ENCODE data around the gene GPN1. TPM values are rescaled to one million over a fixed set of nuclear protein-coding genes. Genes with fewer than 3 reads are reported as not detected.

Gene GPN1
- total RNA-seq, 2 experiments from 2014 or later, result 24.6 to 28.1 TPM

GRCh38 chr2:27655155-27655951 lies 26.5 kb downstream of the GPN1 start:
- TF ChIP-seq CTCF (IDR thresholded peaks at IDR 0.05), result no peak
- Mint-ChIP-seq H3K27ac (no peak overlapping the region), H3K4me3 (no peak overlapping the region), H3K36me3 (ENCODE audit: low read depth) (peaks cover 95% of the 10 kb centered on the region), H3K9me3 (no peaks in the 10 kb centered on the region), H3K27me3 (no peaks in the 10 kb centered on the region), H3K4me1 (ENCODE audit: low read depth) (peaks cover 11% of the 10 kb centered on the region)
- no peaks in the 10 kb centered on the region for H3K9me3 ChIP-seq (ENCODE audit: control insufficient read depth in 1 of 2, insufficient read depth in 1 of 2, low read length in 2 of 2)
- H3K27ac ChIP-seq (ENCODE audit: low read depth in 1 of 2, low read length in 2 of 2), result no peak overlapping the region
- no peaks in the 10 kb centered on the region for H3K27me3 ChIP-seq (ENCODE audit: control insufficient read depth in 1 of 2, insufficient read depth in 2 of 2, low read length in 2 of 2)
- H3K36me3 ChIP-seq (ENCODE audit: insufficient read depth, low read length), result peaks cover 82% of the 10 kb centered on the region
- ChIA-PET CTCF (no interaction called here), POLR2A (interaction anchor here (1.3 kb wide), 1 partner anchor 8 kb away, joined by 3 read pairs; the partner anchor contains the start of gene SUPT7L)
- no peak for DNase-seq
- no peaks in the 10 kb centered on the region for H3K4me1 ChIP-seq (ENCODE audit: insufficient read depth, low read length)
- no peak overlapping the region for H3K4me3 ChIP-seq (ENCODE audit: low read length)
- intact Hi-C loops (cut with DNase I, micrococcal nuclease), result no loop called here
- no peak for ATAC-seq (ENCODE audit: poor library complexity)

GRCh38 chr2:27661371-27661770 lies 32.5 kb downstream of the GPN1 start:
- H3K9me3 Mint-ChIP-seq, result no peaks in the 10 kb centered on the region
- no peak overlapping the region for H3K4me3 ChIP-seq (ENCODE audit: low read length)
- no peaks in the 10 kb centered on the region for H3K27me3 Mint-ChIP-seq
- H3K27ac ChIP-seq (ENCODE audit: low read depth in 1 of 2, low read length in 2 of 2), result no peak overlapping the region
- peaks cover 53% of the 10 kb centered on the region for H3K4me1 Mint-ChIP-seq (ENCODE audit: low read depth)
- ATAC-seq (ENCODE audit: poor library complexity) (no peak), DNase-seq (no peak)
- H3K27ac Mint-ChIP-seq, result peak overlapping the region; percentile 47
- no peaks in the 10 kb centered on the region for H3K27me3 ChIP-seq (ENCODE audit: control insufficient read depth in 1 of 2, insufficient read depth in 2 of 2, low read length in 2 of 2)
- POLR2A ChIA-PET, result no interaction called here
- peaks cover 26% of the 10 kb centered on the region for H3K4me1 ChIP-seq (ENCODE audit: insufficient read depth, low read length)
- TF ChIP-seq CTCF (IDR thresholded peaks at IDR 0.05), result no peak
- CTCF ChIA-PET, result interaction anchor here (1.1 kb wide), 1 partner anchor 42 kb away, joined by 3 read pairs; no protein-coding TSS in a partner anchor
- H3K36me3 ChIP-seq (ENCODE audit: insufficient read depth, low read length), result peaks cover 53% of the 10 kb centered on the region
- intact Hi-C loops (cut with DNase I, micrococcal nuclease), result loop anchor here in 1 of 2 experiments (5.0 to 10.0 kb wide), 5 partner anchors 79 to 1146 kb away; partner anchors contain the start of genes ATRAID, CAD, IFT172 and MRPL33
- H3K4me3 Mint-ChIP-seq, result peak overlapping the region; percentile 84
- no peaks in the 10 kb centered on the region for H3K9me3 ChIP-seq (ENCODE audit: control insufficient read depth in 1 of 2, insufficient read depth in 1 of 2, low read length in 2 of 2)
- peaks cover 76% of the 10 kb centered on the region for H3K36me3 Mint-ChIP-seq (ENCODE audit: low read depth)

- no peaks in the 10 kb centered on the region for H3K9me3 ChIP-seq (ENCODE audit: control insufficient read depth in 1 of 2, insufficient read depth in 1 of 2, low read length in 2 of 2)
- no peaks in the 10 kb centered on the region for H3K9me3 Mint-ChIP-seq
- peak; percentile 60 to 89 (median 66) for DNase-seq
- peak within 1 kb of the TSS; percentile 91 for H3K4me3 ChIP-seq (ENCODE audit: low read length)
- peaks cover 26% of the 10 kb centered on the region for H3K4me1 ChIP-seq (ENCODE audit: insufficient read depth, low read length)
- H3K27ac ChIP-seq (ENCODE audit: low read depth in 1 of 2, low read length in 2 of 2), result peak within 1 kb of the TSS; percentile 90 to 96
- ChIA-PET CTCF (interaction anchor here (1.6 to 7.2 kb wide), 3 partner anchors 19 to 40 kb away, joined by 5 to 49 read pairs (median 6); partner anchors contain the start of genes CCDC121 and GPN1), POLR2A (interaction anchor here (0.6 to 1.7 kb wide), 23 partner anchors 9 to 1232 kb away, joined by 3 to 20 read pairs (median 4); partner anchors contain the start of genes CCDC121, GPN1, GTF3C2 and MPV17)
- peaks cover 75% of the 10 kb centered on the region for H3K36me3 Mint-ChIP-seq (ENCODE audit: low read depth)
- no peak for TF ChIP-seq CTCF (IDR thresholded peaks at IDR 0.05)
- H3K27me3 Mint-ChIP-seq, result no peaks in the 10 kb centered on the region
- H3K36me3 ChIP-seq (ENCODE audit: insufficient read depth, low read length), result peaks cover 49% of the 10 kb centered on the region
- peak within 1 kb of the TSS; percentile 93 for H3K27ac Mint-ChIP-seq
- H3K4me1 Mint-ChIP-seq (ENCODE audit: low read depth), result peaks cover 59% of the 10 kb centered on the region
- intact Hi-C loops (cut with DNase I, micrococcal nuclease), result loop anchor here (1.0 to 10.0 kb wide), 7 partner anchors 35 to 1144 kb away; partner anchors contain the start of genes ATRAID (in 1 of the 2), CAD (in 1 of the 2), CCDC121 (in 1 of the 2) and GPN1 (in 1 of the 2)
- no peaks in the 10 kb centered on the region for H3K27me3 ChIP-seq (ENCODE audit: control insufficient read depth in 1 of 2, insufficient read depth in 2 of 2, low read length in 2 of 2)
- peak; percentile 79 for ATAC-seq (ENCODE audit: poor library complexity)
- H3K4me3 Mint-ChIP-seq, result peak within 1 kb of the TSS; percentile 99
Measured at GRCh38 chr2:27663285-27664153, 34.7 kb downstream of the GPN1 start, which contains the start of the genes SLC4A1AP and SUPT7L. Gene SLC4A1AP (plus strand): TSS chr2:27663889. CDS start chr2:27663915, 26 bp downstream. Gene SUPT7L (minus strand): TSS chr2:27663614. CDS start chr2:27662192, 1,422 bp downstream.
